Small intestine (tissue), 7 donors: ENCODE data around the gene CACNA1S. TPM values are rescaled to one million over a fixed set of nuclear protein-coding genes. Genes with fewer than 3 reads are reported as not detected.

Experiments
- DNase-seq, 2 donors: peaks; one replicate each; pipeline versions ENCODE4 v3.0.0 to v3.0.0-alpha.2; 2013
- FAIRE-seq: peaks from 2 replicates; lab custom pipeline; 2012; peaks lifted over from hg19 to GRCh38; lab: Jason Lieb, UNC
- H3K27ac ChIP-seq, 3 donors: one replicate each; pipeline ENCODE4 v1.5.1; 2013; ENCODE audit warnings: low read length in 2 of 3, mild to moderate bottlenecking in 2 of 3, control low read depth in 1 of 3, inconsistent platforms in 1 of 3, low read depth in 1 of 3, moderate library complexity in 1 of 3
- H3K27me3 ChIP-seq, 3 donors: one replicate each; pipeline ENCODE4 v1.6.1; 2013; ENCODE audit warnings: low read length in 3 of 3, inconsistent platforms in 1 of 3; ENCODE audit not compliant: control insufficient read depth in 3 of 3, insufficient read depth in 3 of 3
- H3K36me3 ChIP-seq, 3 donors: one replicate each; pipeline ENCODE4 v1.6.1; 2013; ENCODE audit warnings: low read length in 3 of 3, inconsistent platforms in 1 of 3, low read depth in 1 of 3, mild to moderate bottlenecking in 1 of 3, moderate library complexity in 1 of 3; ENCODE audit not compliant: control insufficient read depth in 3 of 3, insufficient read depth in 2 of 3
- H3K4me1 ChIP-seq, 3 donors: one replicate each; pipeline ENCODE4 v1.6.1; 2013; ENCODE audit warnings: low read length in 2 of 3, inconsistent platforms in 1 of 3, low read depth in 1 of 3, mild to moderate bottlenecking in 1 of 3, moderate library complexity in 1 of 3; ENCODE audit not compliant: control insufficient read depth in 3 of 3, insufficient read depth in 2 of 3
- H3K4me3 ChIP-seq, 3 donors: one replicate each; pipeline ENCODE4 v1.5.1; 2013; ENCODE audit warnings: low read length in 3 of 3, control low read depth in 1 of 3, inconsistent platforms in 1 of 3, low read depth in 1 of 3, mild to moderate bottlenecking in 1 of 3, moderate library complexity in 1 of 3
- H3K9me3 ChIP-seq, 2 donors: one replicate each; pipeline ENCODE4 v1.6.1; 2013; ENCODE audit warnings: low read depth in 1 of 2, low read length in 1 of 2; ENCODE audit not compliant: control insufficient read depth in 2 of 2, insufficient read depth in 1 of 2
- WGBS, 3 donors: extraction: QIAGEN DNeasy Blood & Tissue Kit; methylation state at CpG; one replicate each; pipeline ENCODE4 v1.1.7; 2013; 5-methylcytosine and 5-hydroxymethylcytosine counted together
- polyA plus RNA-seq, 4 donors: library from polyadenylated mRNA; stranded (reverse) in 3 of 4; unstranded in 1 of 4; fragments of 200-250 nt in 3 of 4; fragments of 120-200 nt in 1 of 4; gene quantifications; one replicate each; pipeline versions ENCODE4 v1.2.1 to v1.2.3, GENCODE V29; 2013
- donor health status: healthy with polysubstance abuse.
- donor health status: control.
- donor health status: control.
- donor health status: Bipolar disorder and iron deficiency.
- donor health status: healthy.

Gene CACNA1S
- polyA plus RNA-seq, 4 donors, result 0.01 to 0.24 TPM; not detected in 2

DNA sequence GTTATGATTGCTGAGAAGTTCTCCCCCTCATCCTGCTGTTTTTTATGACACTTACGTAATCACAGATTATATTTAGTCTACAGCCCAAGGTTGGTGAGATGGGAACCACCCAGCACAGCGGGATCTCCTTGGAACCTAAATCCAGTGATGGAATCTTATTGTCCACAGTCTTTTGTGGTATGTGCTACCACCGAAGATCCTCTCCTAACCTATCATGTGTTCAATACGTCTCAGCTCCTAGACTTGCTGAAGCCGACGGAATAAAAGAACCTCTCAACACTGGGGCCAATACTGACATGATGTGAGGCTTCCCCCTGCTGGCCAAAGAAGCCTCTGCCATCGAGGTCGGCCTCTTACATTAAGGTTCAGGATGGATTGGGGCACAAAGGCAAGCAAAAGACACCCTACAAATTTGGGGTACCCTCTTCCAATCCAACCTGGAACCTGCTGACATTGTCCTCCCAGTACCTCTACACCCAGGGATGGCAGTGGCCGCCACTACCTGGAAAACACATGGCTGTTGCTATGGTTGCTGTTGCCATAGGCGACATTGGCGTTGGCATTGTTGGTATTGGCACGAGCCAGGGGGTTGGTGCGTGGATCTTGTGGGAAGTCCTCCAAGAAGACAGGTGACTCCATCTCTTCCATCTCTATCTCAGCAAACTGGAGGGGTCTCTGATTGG, 69.3 kb downstream of the CACNA1S start:
- 12 to 27% (median 22%) methylated on average over 13 of the region's 13 CpGs for whole genome bisulfite sequencing, 3 donors
- Histone ChIP-seq H3K4me1 (peaks cover 0 to 5% (median 0%) of the 10 kb centered on the region in 3 donors), H3K27ac (no peak overlapping the region), H3K36me3 (no peaks in the 10 kb centered on the region), H3K27me3 (peaks cover 0 to 7% (median 0%) of the 10 kb centered on the region in 3 donors), H3K4me3 (no peak overlapping the region), H3K9me3 (no peaks in the 10 kb centered on the region)
- FAIRE-seq, result no peak
- DNase-seq, result peak; percentile 74 to 84

- FAIRE-seq, result no peak
- peaks cover 0 to 5% (median 0%) of the 10 kb centered on the region in 3 donors for H3K4me1 ChIP-seq
- WGBS, 3 donors, result 91 to 100% (median 97%) methylated on average over 2 of the region's 2 CpGs
- no peak overlapping the region for H3K27ac ChIP-seq
- DNase-seq, result no peak
- H3K27me3 ChIP-seq, result peaks cover 0 to 10% (median 0%) of the 10 kb centered on the region in 3 donors
- no peaks in the 10 kb centered on the region for H3K9me3 ChIP-seq
- no peaks in the 10 kb centered on the region for H3K36me3 ChIP-seq
- no peak overlapping the region for H3K4me3 ChIP-seq
These were observed 71.2 kb downstream of the CACNA1S start for GRCh38 chr1:201041011-201041410.

DNA sequence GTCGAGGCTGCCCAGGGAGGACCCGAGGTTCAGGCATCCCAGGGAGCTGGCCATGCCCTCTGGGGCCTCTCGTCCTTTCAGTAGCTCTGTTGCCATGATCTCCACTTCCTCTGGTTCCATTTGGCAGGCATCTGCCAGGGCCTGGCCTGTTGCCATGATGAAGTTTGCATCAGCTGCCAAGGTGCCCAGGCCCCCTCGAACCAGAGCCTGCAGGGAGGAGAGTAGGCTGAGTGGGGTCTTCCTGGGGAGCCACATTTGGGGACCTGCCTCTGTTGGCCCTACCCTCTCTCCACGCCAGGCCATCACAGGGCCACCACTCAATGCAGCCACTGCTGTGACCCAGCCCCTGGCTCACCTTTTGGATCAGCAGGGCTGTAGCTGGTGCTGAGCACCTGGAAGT, 72.3 kb downstream of the CACNA1S start:
- no peak overlapping the region for H3K27ac ChIP-seq
- peaks cover 0 to 10% (median 0%) of the 10 kb centered on the region in 3 donors for H3K27me3 ChIP-seq
- H3K36me3 ChIP-seq, result no peaks in the 10 kb centered on the region
- DNase-seq (no peak), FAIRE-seq (no peak)
- H3K4me3 ChIP-seq, result no peak overlapping the region
- H3K9me3 ChIP-seq, result no peaks in the 10 kb centered on the region
- 68 to 85% (median 80%) methylated on average over 5 of the region's 5 CpGs for WGBS, 3 donors
- peaks cover 0 to 5% (median 0%) of the 10 kb centered on the region in 3 donors for H3K4me1 ChIP-seq

DNA sequence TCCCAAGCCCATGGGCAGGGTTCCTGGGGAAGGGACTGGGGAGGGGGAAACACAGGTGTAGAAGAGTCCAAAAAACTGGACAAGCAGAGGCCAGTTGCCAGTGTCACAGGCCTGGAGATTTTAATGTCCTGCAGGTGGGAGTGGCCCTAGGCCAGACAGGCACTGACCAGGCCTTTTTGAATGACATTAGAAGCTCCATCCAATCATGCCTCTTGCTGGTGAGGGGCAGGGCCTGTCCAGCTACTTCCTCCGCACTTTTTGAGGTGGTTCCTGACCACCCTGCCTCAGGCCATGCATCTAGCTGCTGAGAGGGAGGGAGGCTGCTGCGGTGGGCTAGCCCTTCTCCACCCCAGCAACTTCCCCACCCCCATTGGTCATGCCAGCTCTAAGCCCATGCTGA, 72.8 kb downstream of the CACNA1S start:
- Histone ChIP-seq H3K4me3 (no peak overlapping the region), H3K36me3 (no peaks in the 10 kb centered on the region), H3K9me3 (no peaks in the 10 kb centered on the region), H3K27me3 (peaks cover 0 to 10% (median 0%) of the 10 kb centered on the region in 3 donors), H3K4me1 (peaks cover 0 to 5% (median 0%) of the 10 kb centered on the region in 3 donors), H3K27ac (no peak overlapping the region)
- 91 to 100% (median 94%) methylated on average over 2 of the region's 2 CpGs for WGBS, 3 donors
- FAIRE-seq (no peak), DNase-seq (no peak)

GRCh38 chr1:201038186-201038876, 73.9 kb downstream of the CACNA1S start:
- FAIRE-seq (no peak), DNase-seq (no peak)
- Histone ChIP-seq H3K4me1 (peaks cover 0 to 5% (median 0%) of the 10 kb centered on the region in 3 donors), H3K36me3 (no peaks in the 10 kb centered on the region), H3K27me3 (peaks cover 0 to 7% (median 0%) of the 10 kb centered on the region in 3 donors), H3K27ac (no peak overlapping the region), H3K4me3 (no peak overlapping the region), H3K9me3 (no peaks in the 10 kb centered on the region)
- WGBS, 3 donors, result 87 to 92% (median 89%) methylated on average over 10 of the region's 10 CpGs

DNA sequence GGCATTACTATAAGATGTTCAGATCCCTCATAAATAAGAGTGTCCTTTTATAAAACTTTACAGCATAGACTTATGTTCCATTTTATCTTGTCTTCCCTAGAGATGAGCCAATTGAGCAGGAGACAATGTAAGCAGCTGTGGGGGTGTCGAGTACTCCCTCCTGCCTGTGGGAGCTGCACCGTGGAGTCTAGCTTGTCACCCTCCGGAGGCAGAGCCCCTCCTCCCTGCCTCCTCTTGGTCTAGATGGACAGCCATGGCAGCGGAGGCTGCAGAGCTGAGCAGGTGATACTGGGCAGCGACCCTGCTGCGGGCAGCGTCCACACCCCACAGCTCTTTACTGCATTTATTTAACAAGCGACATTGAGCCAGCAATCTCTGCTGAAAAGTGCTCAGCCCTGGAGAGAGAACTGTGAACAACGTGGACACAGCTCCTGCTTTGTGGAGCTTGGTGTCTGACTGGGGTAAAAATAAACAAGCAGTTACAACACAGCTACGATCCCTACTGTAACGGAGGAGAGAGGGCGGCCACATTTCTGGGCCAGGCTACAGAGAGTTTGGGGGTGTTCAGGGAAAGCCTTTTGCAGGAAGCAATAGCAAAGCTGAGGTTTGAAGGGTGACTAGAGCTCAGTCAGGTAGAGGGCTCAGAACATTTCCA, 75.9 kb downstream of the CACNA1S start:
- Histone ChIP-seq H3K27me3 (peaks cover 0 to 7% (median 0%) of the 10 kb centered on the region in 3 donors), H3K4me1 (no peaks in the 10 kb centered on the region), H3K36me3 (no peaks in the 10 kb centered on the region), H3K4me3 (no peak overlapping the region), H3K9me3 (no peaks in the 10 kb centered on the region), H3K27ac (no peak overlapping the region)
- DNase-seq, result no peak
- 68 to 77% (median 73%) methylated on average over 12 of the region's 12 CpGs for WGBS, 3 donors
- FAIRE-seq, result no peak

GRCh38 chr1:201034671-201035070, 77.6 kb downstream of the CACNA1S start:
- H3K27ac ChIP-seq, result no peak overlapping the region
- no peaks in the 10 kb centered on the region for H3K36me3 ChIP-seq
- peaks cover 0 to 7% (median 0%) of the 10 kb centered on the region in 3 donors for H3K27me3 ChIP-seq
- H3K4me1 ChIP-seq, result no peaks in the 10 kb centered on the region
- 80 to 83% (median 81%) methylated on average over 4 of the region's 4 CpGs for WGBS, 3 donors
- H3K9me3 ChIP-seq, result no peaks in the 10 kb centered on the region
- no peak overlapping the region for H3K4me3 ChIP-seq
- FAIRE-seq, result no peak
- DNase-seq, result no peak

- DNase-seq (no peak), FAIRE-seq (no peak)
- H3K36me3 ChIP-seq, result no peaks in the 10 kb centered on the region
- no peaks in the 10 kb centered on the region for H3K9me3 ChIP-seq
- H3K27ac ChIP-seq, result no peak overlapping the region
- no peak overlapping the region for H3K4me3 ChIP-seq
- peaks cover 0 to 7% (median 0%) of the 10 kb centered on the region in 3 donors for H3K27me3 ChIP-seq
- WGBS, 3 donors, result 71 to 89% (median 72%) methylated on average over 1 of the region's 1 CpG
- H3K4me1 ChIP-seq, result no peaks in the 10 kb centered on the region
These were observed 79.8 kb downstream of the CACNA1S start for GRCh38 chr1:201032408-201032807.
